ENCODE data around the gene SMOC1.
"Not testable (repeated sequence)": the region's sequence is repeated elsewhere in the genome, so short reads cannot be mapped to it uniquely, and the experiment has no call there.

SMOC1 gene

DNA sequence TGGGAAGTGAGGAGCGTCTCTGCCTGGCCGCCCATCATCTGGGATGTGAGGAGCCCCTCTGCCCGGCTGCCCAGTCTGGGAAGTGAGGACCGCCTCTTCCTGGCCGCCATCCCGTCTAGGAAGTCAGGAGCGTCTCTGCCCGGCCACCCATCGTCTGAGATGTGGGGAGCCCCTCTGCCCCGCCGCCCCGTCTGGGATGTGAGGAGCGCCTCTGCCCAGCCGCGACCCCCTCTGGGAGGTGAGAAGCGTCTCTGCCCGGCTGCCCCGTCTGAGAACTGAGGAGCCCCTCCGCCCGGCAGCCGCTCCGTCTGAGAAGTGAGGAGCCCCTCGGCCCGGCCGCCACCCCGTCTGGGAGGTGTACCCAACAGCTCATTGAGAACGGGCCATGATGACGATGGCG, 23.8 kb downstream of the SMOC1 start:
- DNase-seq = not testable (repeated sequence)

DNA sequence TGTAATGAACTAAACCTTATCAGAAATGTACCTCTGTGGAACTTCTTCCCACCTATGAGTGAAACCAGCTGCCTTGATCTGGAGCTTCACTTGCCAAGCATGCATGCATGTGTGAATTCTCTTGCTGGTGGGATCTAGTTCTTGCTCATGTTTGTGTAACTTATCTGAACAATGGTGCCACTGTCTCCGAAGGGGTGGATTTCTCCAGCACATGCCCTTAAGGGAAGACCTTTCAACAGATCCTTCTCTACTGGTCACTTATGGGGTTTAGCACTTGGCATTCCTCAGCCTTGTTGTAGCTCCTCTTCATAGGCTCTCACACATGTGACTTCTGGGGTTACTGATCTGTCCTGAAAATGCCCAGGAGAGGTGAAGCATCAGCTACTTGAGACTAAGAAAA, 25.0 kb downstream of the SMOC1 start:
- no peak for DNase-seq

DNA sequence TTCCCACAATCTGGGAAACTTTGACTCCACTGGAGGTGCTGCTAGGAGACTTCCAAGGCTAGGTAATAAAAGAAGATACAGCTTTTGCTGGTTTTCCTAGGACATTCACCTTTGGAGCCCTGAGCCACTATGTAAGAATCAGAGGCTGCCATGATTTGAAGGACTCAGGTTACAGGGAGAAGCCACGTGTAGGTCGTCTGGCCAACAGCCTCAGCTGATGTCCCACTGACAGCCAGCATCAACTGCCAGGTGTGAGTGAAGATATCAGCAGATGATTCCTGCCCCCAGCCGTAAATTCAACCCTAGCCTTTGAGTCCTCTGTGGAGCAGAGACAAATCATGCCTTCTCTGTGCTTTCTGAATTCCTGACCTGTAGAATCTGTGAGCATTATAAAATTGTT, 27.0 kb downstream of the SMOC1 start:
- no peak for DNase-seq

DNA sequence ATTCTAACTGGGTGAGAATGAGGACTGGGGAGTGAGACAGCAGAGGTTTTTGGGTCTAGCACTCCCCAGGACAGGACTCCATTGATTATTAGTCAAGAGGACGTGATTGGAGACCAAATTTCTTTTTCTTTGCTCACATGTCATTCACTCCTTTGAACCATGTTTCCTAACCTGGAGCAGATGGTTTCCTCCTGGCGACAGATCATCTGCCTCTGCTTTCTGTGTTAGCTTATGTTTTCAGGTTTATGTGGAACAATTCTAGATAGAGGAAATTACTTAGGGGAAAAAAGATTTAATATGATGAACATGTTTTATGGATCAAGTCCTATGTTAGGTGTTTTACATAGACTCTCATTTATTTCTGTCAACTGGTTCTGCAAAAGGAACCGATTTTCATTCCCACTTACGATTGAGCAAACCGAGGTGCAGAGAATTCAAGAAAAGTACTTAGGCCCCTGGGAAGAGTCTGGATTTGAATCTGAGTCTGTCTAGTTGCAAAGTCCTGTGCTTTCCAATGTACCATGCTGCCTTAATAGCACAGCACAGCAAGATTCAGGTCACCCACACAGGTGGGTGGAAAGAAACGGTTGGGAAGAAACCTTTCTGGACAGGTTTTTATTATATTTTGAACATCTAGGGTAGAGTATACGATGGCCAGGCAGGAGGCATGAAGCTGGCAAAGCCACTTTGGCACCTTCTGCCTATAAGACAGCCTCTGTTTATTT, 30.8 kb downstream of the SMOC1 start:
- no peak for DNase-seq

DNA sequence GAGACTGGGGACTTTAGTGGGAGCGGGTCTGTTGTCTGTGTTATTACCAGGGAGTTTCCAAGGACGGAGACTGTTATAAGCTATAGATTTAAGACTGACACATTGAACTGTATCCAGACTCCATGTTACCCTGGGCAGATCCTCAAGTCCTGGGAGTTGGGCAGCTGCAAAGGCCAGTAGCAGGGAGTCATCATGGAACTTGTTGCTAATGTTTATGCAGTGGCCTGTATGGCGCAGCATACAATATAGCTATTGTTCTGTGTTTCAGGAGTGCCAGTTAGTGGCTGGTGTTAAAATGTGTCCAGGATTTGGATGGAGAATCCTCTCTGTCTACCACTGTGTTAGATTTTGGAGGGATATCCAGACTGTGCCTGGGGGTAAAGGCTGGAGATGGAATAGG, 31.7 kb downstream of the SMOC1 start:
- no peak for DNase-seq

DNA sequence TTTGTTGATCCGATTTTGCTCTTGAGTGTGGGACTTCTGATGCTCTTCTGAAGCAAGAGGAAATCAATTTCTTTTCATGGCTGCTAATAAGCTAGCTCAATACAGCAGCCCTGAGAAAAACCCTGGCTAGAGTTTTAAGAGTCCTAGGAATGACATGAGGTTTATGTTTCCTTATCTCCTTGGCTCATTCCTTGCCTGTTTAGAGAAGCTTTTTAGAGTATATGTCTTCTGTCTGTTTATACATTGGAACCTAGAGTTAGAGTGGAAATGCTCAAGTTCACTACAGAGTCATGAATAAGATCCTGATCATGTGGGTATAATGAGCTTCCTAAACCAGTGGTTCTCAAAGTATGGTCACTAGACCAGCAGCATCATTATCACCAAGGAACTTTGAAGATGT, 34.5 kb downstream of the SMOC1 start:
- DNase-seq = no peak

DNA sequence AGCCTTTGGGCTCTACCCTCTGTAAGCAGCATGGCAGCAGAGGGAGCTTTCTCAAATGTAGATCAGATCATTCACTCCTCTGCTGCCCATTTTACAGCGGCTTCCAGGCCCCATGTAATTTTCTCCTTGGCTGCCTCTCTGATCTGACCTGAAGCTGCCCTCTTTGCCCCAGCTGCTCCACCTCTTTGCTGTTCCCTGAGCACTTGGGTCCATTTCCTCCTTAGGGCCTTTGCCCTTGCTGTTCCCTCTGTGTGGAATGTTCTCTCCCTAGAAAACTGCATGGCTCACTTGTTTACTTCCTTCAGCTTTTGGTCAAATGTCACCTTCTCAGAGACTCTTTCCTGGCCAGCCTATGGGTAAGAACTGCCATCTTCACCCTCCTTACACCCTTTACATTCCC, 37.2 kb downstream of the SMOC1 start:
- no peak for DNase-seq

DNA sequence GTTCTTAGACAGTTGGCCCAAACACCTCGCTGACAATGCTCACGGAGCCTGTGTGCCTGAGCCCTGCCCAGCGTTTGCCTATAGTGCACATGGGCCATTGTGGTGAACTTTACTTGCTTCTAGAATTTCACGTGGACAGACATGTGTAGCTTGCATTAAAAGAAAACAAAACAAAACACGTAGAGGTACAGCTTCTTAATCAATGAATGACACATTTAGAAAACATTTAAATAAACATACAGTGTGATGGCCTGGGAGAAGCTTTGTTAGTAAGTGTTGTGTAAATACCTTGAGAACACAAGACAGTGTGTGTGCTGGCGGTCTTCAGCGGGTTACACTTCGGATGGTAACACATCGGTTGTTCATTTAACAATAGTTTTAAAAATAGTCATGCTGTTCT, 38.1 kb downstream of the SMOC1 start:
- DNase-seq = no peak

DNA sequence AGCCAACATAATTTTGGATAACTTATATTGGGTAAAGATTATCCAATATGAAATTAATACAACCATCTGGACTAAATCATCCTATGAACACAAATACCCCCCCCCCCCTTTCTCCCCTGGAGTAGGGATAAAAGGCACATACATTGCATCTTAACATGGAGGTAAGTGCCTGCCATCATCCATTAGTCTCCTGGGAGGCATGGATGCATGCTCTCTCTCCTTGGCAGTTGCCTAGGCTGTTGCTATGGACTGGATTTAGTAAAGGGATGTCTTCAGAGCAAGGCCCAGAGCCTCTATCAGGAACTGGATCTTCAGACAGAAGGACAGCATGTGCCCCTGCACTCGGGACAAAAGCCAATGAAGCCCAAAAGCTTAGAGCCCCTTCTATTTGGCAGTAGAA, 40.6 kb downstream of the SMOC1 start:
- DNase-seq = no peak

DNA sequence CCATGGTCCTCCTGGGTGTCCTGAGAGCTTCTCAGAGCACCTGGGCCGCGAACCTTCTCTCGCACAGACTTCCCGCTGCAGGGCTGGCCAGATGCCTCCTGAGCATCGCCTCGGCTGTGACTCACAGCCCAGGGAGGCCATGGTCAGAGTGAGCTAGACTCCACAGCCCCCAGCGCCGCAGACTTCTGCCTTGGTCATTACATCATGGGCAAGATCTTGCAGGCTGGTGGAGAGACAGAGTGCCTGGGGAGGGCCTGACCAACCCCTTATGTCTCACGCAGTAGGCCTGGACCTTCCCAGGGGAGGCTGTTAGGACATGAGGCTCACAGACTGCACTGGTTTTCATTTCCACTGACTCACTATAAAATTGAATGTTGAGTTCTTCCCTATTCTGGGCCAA, 41.8 kb downstream of the SMOC1 start:
- DNase-seq = no peak

DNA sequence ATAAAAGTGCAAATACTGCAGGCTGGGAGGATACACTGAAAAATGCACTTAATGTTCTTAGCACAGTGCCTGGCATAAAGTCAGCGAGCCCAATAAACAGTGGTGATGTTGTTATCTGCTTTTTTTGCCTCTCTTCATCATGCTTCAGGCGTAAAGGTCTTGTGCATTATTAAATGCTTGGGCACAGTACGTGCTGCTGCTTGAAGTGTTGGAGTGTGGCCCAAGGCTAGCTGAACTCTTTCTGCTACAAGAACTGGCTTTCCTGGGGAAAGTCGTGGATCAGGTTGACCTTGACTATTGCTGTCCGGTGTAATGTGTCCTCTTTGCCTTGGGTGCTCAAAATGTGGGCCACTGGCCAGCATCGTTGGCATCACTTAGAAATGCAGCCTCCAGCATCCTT, 43.0 kb downstream of the SMOC1 start:
- DNase-seq = no peak

DNA sequence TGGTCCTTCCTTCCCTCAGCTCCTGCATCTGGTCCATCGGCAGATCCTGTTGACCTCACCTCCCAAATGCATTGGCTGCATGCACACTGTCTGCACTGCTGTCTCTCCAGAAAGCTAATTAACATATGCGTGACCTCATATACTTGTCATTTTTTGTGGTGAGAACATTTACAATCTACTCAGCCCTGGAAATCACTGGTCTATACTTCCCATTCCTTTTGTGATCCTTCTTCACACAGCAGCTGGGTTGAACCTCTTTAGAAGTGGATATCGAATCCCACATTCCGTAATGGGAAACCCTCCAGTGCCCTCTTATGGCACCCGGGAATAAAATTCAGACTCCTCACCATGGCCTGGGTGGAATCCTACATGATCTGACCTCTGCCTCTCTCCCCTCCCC, 45.0 kb downstream of the SMOC1 start:
- no peak for DNase-seq

DNA sequence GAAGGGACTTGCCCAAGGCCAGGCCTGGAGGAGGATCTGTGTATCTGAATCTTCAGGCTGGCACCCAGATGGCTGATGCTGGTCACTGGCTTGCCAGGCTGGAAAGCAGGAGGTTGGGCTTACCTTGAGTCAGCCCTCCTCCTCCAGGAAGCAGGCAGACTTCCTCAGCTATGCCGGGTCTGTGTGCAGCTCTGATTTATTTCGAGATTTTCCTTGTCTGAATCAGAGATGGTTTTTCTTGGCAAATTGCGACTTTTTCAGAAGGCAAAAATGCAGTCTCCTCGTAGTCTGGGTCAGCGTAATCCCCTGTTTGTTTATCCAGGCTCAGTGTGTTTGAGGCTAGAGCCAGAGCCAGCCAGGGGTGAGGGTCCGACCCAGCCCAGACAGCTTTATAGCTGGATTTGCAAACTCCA, 48.9 kb downstream of the SMOC1 start:
- DNase-seq = no peak

DNA sequence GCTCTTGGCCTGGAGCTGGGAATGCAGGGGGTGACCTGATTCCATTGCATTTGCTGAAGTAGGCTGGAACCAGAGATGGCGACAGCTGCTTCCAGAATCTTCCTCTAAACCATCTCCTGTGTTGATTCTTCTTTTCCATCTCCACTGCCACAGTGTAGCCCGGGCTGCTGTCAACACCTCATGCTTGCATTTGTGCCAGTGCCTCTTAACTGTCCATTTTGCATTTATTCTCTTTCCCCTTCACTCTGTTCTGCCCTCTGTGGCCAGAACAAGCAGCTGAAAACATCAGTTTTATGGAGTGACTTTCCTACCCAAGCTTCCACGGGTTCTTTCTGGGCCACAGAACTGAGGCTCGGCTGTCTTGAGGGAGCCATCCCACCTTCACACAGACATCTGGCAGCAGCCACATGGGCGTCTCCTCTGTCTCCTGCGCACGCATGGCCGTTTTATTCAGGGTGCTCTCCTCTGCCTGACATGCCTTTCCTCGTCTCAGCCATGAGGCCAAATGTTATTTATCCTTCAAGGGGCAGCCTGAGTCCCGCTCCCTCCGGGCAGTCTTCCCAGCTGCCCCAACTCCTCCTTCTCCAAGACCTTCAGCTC, 51.7 kb downstream of the SMOC1 start:
- no peak for DNase-seq

DNA sequence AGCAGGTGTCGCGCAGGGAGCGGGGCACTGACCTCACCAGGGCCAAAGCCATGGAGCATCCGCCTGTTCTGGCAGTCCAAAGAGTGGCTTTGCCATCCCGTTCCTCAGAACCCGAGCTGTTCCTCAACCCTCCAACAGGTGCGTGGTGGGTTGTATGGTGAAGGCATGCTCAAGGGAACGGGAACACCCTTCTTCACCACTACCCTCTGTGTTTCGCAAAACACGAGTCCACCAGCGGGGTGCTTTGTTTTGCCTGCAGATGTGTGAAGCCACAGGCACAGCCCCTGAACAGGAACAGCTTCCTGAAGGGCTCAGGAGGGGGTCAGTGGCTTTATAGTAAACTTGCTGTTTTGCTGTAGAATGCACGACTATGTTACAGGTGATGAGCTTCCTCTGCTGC, 52.7 kb downstream of the SMOC1 start:
- DNase-seq = no peak

DNA sequence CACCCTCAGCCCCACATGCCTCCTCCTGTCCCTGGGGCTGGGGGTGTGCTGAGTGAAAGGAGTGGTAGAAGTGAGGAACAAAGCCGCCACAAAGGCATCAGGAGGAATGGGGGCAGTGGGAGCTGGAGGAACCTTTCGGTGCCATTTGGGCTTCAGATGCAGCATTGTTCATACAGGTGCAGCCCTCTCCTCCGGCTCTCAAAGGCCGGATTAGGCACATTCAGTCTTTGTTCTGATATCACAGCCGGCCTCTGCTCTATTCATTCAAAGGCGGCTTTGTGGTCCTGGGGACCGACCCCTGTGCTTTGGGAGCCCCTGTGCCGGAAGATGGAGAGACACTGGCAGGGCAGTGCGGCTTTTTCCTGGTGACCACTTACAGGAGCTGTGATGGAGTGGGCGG, 53.2 kb downstream of the SMOC1 start:
- DNase-seq = no peak

DNA sequence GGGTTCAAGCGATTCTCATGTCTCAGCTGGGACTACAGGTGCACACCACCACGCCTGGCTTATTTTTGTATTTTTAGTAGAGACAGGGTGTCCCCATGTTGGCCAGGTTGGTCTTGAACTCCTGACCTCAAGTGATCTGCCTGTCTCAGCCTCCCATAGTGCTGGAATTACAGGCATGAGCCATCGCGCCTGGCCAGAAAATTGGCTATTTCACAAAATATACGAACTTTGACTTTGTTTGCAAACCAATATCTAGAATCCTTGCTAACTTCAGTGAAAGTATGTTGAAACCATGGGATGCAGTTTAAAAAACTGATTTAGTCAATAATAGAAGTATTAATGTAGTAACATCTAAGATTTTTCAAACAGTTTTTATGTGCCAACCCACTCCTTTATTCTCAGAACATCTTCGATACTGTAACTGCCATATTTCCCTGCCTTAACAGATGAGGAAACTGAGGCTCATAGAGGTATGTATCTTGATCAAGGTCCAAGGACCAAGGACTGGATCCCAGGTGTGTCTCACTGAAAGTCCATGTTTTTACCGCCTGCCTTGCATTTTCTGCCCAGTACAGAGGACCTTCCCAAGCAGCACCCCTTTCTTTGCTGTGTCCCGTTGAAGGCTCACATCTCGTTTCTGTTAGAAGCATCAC, 54.5 kb downstream of the SMOC1 start:
- no peak for DNase-seq

DNA sequence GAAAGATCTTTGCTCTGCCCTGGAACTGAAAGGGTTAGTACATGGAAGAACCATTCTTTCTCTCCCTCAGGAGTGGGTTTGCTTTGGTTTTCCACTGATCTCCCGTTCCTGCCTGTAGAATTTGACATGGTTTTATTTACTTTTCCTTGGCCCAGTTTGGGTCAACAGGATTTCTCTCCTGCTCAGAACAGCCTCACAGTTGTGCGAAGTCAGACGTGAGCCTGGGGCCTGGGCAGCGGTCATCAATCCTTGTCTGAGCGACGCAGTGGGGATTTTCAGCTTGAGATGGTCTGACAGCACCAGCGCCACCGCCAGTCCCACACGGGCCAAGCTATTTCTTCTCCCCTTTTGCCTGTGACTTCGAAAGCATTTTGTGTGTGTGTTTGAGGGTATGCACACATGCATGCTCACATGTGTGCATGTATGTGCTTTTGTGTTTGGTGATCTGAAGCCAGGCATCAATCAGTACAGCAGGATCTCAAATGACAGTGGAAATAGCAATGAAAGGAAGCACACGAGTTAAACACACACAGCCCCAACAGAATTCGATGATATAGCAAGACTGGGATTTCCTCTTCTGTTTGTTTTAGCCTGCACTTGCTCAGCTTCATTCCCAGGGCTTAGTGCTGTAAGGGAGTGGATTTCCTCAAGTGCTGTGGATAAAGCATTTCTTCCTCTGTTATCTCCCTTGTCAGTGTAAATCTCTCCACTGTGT, 58.3 kb downstream of the SMOC1 start:
- DNase-seq = no peak

DNA sequence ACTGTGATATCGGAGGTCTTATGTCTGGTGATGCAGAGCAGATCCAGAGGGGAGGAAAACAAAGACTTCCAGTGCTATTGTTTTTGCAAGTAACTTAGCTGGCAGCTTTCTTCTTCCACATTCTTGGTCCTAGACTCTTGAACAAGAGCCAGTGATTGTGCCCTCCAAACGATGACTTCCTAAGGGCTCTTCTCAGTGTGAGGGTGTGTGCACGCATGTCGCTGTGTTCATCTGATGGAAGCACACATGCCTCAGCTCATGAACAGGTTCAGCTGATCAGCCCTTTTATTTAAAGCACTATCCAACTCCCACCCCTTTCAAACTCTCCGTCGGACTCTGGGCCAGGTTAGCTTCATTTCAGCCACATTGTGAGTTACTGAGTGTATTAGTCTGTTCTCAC, 59.5 kb downstream of the SMOC1 start:
- no peak for DNase-seq

DNA sequence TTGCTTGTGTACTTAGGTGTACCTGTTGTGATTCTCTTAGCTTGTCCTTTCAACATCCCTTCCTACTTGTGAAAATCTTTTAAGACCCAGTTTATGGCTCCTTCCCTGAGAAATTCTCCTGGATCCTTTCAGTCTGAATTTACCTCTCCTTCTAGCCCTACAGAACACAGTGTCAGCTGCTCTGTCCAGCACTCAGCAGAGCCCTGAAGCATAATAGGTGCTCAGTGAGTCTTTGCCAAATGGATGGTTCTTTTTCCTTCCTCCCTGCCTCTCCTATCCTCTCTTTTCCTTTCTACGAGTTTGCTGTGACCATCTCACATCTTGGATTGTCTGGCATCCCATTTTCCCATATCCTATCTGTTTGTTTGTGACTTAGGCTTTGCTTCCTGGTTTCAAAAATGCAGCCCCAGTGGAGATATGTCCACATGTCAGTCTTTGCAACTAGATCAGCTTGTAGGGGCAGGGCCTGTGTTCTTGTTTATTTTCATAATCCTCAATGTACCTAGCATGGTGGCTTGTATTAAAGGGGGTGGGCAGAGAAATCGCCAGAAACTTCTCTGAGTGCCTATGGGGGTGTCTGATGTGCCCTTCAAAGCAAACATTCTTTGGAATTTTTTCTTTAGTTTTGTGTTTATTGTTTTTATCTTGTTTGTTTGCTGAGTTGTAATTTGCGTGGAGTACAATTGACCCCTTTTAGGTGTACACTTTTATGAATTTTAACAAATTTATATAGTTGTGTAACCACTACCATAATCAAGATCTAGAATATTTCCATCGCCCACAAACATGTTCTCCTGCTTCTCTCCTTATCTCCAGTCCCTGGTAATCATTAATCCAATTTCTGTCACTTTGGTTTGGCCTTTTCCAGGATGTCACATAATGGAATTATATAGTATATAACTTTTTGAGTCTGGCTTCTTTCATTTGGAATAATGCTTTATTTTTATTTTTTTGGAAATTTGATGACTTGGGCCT, 62.8 kb downstream of the SMOC1 start:
- DNase-seq = no peak

DNA sequence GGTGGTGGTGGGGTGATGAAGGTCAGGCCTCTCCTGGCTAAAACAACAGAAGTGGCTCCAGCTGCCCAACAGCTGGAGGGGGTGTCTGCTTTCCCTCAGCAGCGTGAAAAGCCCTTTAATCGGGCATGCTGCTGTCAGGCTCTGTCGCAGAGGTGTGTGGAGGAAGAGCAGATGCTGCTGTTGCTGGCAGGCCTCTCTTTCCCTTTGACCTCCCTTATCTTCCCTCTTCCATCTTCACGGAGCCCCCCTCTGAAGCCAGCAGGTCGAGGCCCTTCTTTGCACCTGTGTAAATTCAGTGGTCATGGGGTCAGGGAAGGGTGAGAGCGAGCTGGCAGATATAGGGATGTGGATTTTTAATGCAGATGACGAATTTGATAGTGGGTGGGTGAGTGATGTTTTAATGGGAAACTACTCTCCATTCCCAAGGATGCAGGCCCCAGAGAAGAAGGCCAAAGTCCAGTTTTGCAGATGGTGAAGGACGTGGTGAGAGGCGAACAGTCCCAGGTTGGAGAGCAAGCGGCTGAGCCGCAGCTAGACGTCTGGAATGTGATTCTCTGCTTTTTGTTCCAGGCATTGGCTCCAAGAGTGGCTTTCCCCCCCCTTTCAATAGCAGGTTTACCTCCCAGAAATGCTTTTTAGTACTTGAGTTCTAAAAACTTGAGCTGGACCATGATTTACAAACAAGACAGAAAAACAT, 64.0 kb downstream of the SMOC1 start:
- DNase-seq = no peak

DNA sequence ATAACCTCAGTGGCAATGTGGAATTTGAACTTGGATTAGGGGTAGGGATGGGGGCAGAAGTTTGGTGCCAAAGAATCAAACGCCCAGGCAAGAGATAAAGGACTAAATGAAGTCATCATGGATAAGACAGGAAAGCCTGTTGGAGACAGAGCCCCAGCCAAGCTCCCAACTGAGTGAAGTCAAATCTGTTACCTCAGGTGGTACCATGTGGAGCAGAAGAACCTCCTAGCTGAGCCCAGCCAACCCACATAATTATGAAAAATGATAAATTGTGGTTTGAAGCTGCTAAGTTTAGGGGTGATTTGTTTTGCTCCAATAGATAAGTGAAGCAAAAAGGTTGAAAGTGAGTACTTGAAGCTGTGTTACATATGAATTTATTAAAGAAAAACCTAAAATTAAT, 66.1 kb downstream of the SMOC1 start:
- no peak for DNase-seq
